GM10266 (cell line): ENCODE results near the gene UTS2.

Experiments
- DNase-seq: peaks from one replicate; pipeline ENCODE4 v3.0.0; 2012; ENCODE audit errors: extremely low spot score
- CTCF ChIP-seq: IDR thresholded peaks from 2 replicates; pipeline ENCODE4 v1.5.1; 2012; ENCODE audit warnings: mild to moderate bottlenecking, low read depth; ENCODE audit not compliant: control insufficient read depth, insufficient read depth; ENCODE audit errors: missing control alignments

The UTS2 gene

DNA sequence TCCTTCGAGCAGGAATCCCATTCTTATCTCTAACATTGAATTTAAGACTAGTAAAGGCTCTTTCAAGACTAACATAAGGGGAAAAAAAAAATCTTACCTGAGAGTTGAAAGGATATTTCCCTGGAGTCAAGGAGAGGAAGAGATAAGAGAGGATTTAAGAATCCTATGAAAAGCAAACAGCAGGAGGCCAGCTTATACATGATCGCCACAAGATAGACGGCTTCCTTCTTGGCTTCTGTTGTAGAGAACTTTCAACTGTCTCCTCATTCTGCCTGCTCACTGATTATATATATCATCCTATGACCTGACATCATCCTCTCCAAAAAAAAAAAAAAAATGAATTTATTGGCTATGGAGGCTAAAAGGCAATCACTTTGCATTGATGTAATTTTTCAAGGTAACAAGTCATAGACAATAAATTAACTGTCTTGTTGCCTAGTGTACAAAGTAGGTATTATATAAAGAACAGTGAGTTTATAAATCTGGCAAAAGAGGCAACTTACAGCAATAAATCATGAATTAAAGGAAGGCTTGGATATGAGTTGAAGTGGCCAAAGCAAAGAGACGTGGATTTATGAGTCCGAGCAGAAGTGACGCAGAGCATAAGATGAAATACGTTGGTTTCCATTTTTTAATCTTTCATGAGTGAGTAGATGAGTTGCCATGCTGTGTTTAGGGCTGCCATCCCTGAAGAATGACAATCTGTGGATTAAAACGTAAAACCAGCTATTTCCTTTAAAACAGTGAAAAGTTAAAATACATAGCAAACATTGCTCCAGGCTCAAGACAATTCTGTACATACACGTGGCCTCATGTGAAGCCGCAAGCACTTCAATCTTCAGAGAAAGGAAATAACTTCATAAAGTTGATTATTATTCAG is at the start of gene UTS2:
TSS of gene UTS2 (minus strand) at position 262 of the 880 bp plus-strand sequence. CDS start at position 200, 62 bp downstream.
- no peak for DNase-seq
- no peak for TF ChIP-seq CTCF

DNA sequence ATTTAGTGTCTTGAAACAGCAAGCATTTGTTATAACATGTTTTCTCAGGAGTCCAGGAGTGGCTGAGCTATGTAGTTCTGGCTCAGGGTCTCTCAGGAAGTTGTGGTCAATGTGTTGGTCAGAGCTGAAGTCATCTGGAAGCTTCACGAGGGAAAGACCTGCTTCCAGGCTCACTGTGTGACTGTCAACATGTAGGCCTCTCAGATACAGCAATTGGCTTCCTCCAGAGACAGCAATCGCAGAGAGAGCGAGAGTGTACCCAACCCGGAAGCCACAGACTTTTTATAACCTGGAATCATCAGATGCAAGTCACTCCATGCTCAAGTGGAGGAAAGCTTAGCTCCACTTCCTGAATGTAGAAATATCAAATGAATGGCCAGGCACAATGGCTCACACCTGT is 46.9 kb upstream of the UTS2 start:
- no peak for TF ChIP-seq CTCF
- no peak for DNase-seq

- no peak for DNase-seq
- no peak for TF ChIP-seq CTCF
These were observed 46.1 kb upstream of the UTS2 start for GRCh38 chr1:7898962-7899361.

GRCh38 chr1:7896994-7897393 is 44.1 kb upstream of the UTS2 start:
- TF ChIP-seq CTCF: no peak
- DNase-seq: no peak

DNA sequence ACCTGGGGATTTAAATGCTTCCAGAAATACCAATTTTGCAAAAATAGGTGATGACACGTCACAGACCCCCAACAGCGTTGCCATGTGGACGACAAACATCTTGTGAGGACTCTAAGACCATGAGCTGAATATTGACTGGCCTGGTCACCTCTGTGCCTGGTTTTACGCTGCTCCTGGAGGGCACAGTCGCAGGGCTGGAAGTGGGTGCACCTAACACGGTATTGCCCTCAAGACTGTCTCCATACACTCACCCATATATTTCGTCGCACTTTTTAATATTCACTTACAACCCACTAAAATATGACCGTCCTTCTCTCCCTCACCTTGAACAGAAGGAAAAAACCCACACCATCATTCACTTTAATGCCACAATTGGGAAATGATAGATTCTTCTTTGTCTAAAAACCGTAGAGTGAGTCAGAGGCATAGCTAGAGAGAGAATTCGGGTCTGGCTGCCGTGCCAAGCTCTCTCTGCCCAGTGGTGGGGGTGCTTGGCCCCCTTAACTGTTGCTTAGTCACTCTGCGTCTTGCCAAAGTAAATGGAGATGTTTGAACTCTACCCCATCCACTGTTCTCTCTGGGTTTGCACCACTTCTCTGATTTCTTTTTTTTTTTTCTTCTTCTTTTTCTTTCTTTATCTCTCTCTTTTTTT is 40.8 kb upstream of the UTS2 start:
- DNase-seq: no peak
- no peak for TF ChIP-seq CTCF

DNA sequence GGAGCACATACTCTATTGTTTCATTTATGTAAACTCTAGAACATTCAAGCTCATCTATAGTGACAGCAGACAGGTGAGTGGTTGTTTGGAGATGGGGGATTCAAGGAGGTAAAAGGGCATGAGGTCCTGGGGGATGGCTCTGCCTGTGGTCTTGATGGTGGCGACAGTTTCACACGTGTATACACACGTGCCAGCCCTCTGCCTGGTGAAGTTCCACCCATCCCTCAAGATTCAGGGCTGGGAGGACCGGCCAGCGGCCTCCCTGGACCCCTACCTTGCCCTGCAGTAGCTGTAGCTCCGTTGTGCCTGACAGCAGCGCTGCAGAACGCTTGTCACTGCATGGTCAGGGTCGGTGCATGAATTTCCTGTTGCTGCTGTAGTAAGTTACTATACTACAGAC is 38.9 kb upstream of the UTS2 start:
- no peak for DNase-seq
- no peak for TF ChIP-seq CTCF

DNA sequence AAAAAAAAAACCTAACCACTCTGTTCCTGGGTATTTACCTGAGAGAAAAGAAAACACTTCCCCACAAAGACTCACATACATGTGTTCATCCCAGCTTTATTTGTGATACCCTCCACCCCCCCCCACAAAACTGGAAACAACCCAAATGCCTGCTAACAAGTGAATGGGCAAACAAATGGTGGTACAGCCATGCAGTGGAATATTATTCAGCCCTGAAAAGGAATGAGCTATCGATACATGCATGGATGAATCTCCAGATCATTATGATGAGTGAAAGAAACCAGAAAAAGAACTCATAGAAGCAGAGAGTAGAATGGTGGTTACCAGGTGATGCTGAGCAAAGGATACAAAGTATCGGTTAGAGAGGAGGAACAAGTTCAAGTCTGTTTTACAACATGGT is 38.0 kb upstream of the UTS2 start:
- no peak for DNase-seq
- TF ChIP-seq CTCF: no peak
